GM18505 (cell line): ENCODE data around the gene EXOC2.

Experiments
- ATAC-seq: cut with Tn5 transposase; IDR thresholded peaks from one replicate; pipeline ENCODE4 v1.9.1; 2021; ENCODE audit not compliant: unreplicated experiment
- POLR2A ChIP-seq: IDR thresholded peaks from 4 replicates; pipeline ENCODE4 v1.6.1; 2011; ENCODE audit warnings: borderline replicate concordance; ENCODE audit not compliant: insufficient read depth, insufficient read length; ENCODE audit errors: extremely low read depth

The EXOC2 gene

GRCh38 chr6:718345-718744 lies 25.4 kb upstream of the EXOC2 start:
- no peak for ATAC-seq
- TF ChIP-seq POLR2A: no peak

DNA sequence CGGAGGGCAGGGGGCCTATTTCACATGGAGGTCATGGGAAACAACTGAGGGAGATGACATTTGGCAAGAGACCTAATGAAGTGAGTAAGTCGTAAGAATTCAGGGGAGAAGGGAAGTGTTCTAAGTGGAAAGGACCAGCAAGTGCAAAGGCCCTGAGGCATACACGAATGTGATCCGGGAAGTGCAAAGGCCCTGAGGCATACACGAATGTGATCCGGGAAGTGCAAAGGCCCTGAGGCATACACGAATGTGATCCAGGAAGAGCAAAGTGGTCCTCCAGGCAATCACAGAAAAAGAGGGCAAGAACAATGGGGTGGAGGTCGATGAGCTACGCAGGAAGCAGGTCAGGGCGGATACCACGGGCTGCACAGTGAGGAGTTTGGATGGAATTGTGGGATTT lies 24.2 kb upstream of the EXOC2 start:
- ATAC-seq: no peak
- no peak for TF ChIP-seq POLR2A

DNA sequence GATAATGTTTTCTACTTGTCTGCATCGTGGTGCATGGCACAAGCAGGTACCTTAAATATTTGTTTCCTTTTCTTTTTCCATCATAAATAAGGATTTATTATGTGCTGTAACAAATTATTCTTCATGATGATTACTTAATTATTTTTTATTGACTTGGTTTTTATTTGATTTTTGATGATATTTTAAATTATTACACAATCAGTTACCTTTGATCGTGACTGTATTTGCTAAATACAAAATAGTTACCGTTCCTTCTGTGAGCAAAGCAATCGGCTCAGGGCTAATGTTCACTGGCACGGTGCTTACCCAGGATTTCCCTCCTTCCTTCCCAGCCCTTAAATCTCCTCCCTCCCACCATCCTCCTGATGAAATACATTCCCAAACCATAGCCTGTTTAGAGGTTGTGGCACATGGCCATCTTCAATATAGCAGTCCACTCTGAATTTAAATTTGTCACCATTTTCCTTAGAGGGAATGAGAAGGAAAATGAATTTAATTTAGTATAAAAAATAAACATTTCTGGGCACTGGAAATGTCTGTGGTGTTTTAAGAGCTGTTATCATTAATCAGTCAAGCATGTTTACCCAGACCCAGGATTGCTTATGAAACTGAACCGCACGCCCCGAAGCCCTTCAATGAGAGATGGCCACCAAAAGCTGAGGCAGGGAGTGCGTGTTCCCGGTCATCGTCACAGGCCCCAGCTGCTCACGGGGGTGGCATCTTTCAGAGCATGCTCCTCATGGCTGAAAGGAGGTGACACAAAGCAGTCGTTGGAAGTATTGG lies 23.0 kb upstream of the EXOC2 start:
- no peak for ATAC-seq
- no peak for TF ChIP-seq POLR2A

DNA sequence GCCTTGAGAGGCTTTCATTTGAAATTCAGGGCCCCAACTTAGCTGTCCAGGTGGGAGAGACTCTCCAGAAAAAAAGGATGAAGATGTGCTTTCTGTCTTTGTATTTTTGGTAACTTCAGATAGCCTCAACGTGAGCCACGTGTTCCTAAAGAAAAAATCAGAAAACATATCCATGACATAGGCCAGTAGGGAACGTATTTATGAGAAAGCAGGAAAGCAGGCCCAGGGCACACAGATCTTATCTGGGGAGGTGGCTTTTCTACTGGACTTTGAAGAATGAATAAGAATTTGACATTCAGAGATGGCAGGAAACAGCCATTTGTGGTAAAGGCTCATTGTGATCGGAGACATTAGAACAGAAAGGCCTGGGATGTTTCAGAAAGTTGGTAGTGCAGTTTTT lies 21.2 kb upstream of the EXOC2 start:
- no peak for ATAC-seq
- TF ChIP-seq POLR2A: no peak

DNA sequence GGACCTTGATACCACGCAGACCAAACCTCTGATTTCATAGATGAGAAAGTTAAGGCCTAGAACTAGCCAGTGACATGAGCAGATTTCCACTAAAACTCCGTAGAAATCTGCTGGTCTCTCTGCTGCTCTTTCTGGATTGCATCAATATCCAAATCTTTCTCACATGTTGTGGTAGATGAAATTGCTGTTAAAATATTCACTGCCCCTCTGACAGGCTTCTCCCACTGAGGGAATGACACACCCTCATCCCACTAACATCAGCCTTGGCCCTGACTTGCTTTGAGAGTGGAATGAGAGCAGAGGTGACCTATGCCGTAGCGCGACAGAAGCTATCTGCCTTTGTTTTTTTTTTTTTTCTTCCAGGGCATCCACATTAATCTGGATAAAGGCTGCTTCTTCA lies 20.4 kb upstream of the EXOC2 start:
- no peak for TF ChIP-seq POLR2A
- ATAC-seq: no peak

DNA sequence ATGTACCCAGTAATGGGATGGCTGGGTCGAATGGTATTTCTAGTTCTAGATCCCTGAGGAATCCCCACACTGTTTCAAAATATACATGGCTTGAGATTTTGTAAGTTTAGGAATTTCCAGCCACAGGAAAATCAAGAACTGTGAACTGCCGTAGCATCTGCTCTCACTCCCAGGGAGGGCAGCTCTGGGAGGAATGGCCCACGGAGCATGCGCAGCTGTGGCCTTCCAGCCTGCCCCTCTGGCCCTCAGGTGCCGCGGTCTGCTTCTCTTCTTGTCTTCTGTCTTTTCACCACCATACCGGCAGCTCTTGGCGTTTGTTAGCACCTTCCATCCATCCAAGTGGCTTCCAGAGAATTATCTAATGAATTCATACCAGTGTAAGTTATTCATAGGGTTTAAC lies 19.9 kb upstream of the EXOC2 start:
- no peak for ATAC-seq
- no peak for TF ChIP-seq POLR2A

DNA sequence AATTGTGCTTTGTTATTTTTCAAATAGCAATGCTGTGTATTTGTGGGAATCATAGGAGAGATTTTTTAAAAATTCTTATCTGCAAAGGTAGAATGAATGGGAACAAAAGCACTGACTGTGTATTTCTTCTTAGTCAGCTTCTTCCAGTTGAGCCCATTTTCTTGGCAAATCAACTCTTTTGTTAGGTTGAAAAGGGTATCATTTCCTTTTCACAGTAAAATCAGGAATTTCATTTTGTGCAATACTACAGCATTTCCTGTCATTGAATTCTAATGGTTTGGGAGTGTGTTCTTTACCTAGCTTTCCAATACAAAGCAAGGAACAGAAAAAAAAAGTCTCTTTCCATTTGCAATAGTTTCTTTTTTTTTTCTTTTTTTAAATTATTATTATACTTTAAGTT lies 19.0 kb upstream of the EXOC2 start:
- TF ChIP-seq POLR2A: no peak
- no peak for ATAC-seq

- TF ChIP-seq POLR2A: peak; percentile 45
- ATAC-seq: peak; percentile 80
These were observed 17.9 kb upstream of the EXOC2 start for GRCh38 chr6:710601-711571.

- ATAC-seq: no peak
- no peak for TF ChIP-seq POLR2A
These were observed 16.6 kb upstream of the EXOC2 start for GRCh38 chr6:709471-710056.

GRCh38 chr6:708237-708598 lies 15.3 kb upstream of the EXOC2 start:
- no peak for TF ChIP-seq POLR2A
- ATAC-seq: no peak

DNA sequence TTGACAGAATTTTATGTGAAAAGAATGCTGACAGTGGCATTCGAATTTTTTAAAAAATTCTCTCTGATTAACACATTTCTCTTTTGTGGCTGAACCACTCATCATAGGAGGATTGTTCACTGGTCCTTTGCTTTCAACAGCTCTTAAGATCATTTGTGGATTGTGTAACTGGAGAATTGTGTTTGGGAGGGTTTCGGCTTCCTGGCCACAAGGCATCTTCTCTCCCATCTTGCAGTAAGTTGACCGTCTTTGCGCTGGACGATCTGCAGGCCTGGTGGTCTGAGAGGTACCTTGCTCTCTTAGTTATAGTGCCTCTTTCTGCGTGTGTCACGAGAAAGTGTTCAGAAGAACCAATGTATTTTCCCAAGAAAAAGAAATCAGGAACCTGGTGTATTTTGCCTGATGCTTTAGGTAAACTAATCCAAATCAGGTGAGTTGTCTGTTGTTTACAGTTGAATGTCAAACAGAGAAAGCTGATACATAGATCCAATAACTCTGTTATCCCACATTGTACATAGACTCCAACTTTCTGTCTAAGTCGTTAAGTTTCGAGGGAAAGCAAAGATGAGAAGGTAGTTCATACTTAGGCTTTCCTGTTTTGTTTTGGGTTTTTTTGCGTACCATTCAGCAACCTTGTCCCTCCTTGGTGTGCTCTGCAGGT lies 14.8 kb upstream of the EXOC2 start:
- no peak for TF ChIP-seq POLR2A

GRCh38 chr6:706819-707381 lies 14.0 kb upstream of the EXOC2 start:
- no peak for ATAC-seq
- TF ChIP-seq POLR2A: no peak

More for the DNA sequence above, 14.8 kb upstream of the EXOC2 start:
- ATAC-seq: no peak

GRCh38 chr6:706146-706545 lies 13.2 kb upstream of the EXOC2 start:
- ATAC-seq: no peak
- no peak for TF ChIP-seq POLR2A
